HG02870 (cell line): ENCODE results near the gene PEA15.

Experiments used
- ATAC-seq: cut with Tn5 transposase; IDR thresholded peaks from one replicate; pipeline ENCODE4 v1.9.1; 2021; ENCODE audit warnings: mild to moderate bottlenecking, moderate library complexity; ENCODE audit not compliant: unreplicated experiment

PEA15 gene

GRCh38 chr1:160207771-160208556, 2.8 kb downstream of the PEA15 start:
- ATAC-seq = no peak

GRCh38 chr1:160208557-160209320, 3.6 kb downstream of the PEA15 start:
- no peak for ATAC-seq

GRCh38 chr1:160209321-160210046, 4.3 kb downstream of the PEA15 start:
- no peak for ATAC-seq

- no peak for ATAC-seq
These were observed 5.4 kb downstream of the PEA15 start for GRCh38 chr1:160210561-160210960.

GRCh38 chr1:160211046-160211790, 6.0 kb downstream of the PEA15 start:
- no peak for ATAC-seq

- no peak for ATAC-seq
These were observed 9.4 kb downstream of the PEA15 start for GRCh38 chr1:160214481-160215140.

GRCh38 chr1:160216301-160216700, 11.1 kb downstream of the PEA15 start:
- no peak for ATAC-seq

GRCh38 chr1:160217481-160218051, 12.4 kb downstream of the PEA15 start:
- no peak for ATAC-seq

GRCh38 chr1:160219062-160219929, 14.1 kb downstream of the PEA15 start:
- ATAC-seq = no peak

- no peak for ATAC-seq
These were observed 15.1 kb downstream of the PEA15 start for GRCh38 chr1:160220301-160220700.

- no peak for ATAC-seq
These were observed 15.9 kb downstream of the PEA15 start for GRCh38 chr1:160221089-160221488.

GRCh38 chr1:160222546-160222945, 17.4 kb downstream of the PEA15 start:
- ATAC-seq = no peak

- no peak for ATAC-seq
These were observed 19.4 kb downstream of the PEA15 start for GRCh38 chr1:160224606-160225005.

GRCh38 chr1:160225345-160225744, 20.2 kb downstream of the PEA15 start:
- ATAC-seq = no peak

GRCh38 chr1:160226623-160227022, 21.4 kb downstream of the PEA15 start:
- peak; percentile 50 for ATAC-seq

- ATAC-seq = no peak
These were observed 21.9 kb downstream of the PEA15 start for GRCh38 chr1:160227034-160227433.

GRCh38 chr1:160227561-160227960, 22.4 kb downstream of the PEA15 start:
- ATAC-seq = no peak

- no peak for ATAC-seq
These were observed 23.2 kb downstream of the PEA15 start for GRCh38 chr1:160228431-160228830.

GRCh38 chr1:160232911-160233310, 27.7 kb downstream of the PEA15 start:
- ATAC-seq = no peak
